Measurements from ENCODE around the gene STIMATE.

The STIMATE gene

DNA sequence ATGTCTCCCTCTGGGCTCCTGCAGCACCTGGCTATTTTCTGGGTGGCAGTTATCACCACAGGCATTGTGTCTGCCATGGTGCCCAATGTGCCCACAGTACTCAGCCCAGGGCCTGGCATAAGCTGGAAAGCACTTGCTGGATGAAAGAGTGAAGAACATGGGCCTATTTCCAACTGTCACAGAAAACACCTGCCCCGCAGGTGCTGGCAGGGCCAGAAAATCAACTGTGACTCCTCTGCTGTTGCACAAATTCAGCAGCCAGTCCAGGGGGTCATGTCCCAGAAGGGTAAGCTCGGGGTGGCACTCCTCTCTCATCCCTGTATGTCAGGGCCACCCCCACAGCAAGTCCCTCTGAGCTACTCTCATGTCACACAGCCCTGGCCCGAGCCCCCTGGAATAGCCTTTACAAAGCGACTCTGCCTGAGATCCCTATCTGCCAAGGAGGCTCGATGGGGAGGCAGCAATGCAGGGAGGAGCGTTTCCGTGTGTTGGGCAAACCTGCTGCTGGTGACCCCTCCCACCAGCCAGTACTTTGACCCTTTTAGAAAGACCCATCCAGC is 85.8 kb downstream of the STIMATE start:
- no peak for DNase-seq

DNA sequence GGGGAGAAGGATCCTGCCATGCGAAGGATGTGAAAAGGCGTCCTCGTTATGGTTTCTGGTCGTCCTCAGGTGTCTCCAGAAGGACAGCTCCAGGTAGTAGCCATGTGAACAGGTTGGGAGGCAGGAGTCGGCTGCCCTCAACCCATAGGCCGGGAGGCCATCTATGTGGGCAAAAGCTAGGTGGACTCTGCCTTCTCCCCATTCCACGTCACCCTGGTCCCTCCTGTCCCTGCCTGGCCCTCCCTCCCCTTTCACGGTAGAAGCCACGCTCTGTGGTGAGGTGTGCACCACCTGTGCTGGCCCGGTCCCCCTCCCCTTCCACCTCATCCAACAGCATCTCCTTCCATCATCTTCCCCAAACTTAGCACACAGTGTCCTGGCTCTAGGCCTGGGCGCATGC is 86.4 kb downstream of the STIMATE start:
- no peak for DNase-seq

DNA sequence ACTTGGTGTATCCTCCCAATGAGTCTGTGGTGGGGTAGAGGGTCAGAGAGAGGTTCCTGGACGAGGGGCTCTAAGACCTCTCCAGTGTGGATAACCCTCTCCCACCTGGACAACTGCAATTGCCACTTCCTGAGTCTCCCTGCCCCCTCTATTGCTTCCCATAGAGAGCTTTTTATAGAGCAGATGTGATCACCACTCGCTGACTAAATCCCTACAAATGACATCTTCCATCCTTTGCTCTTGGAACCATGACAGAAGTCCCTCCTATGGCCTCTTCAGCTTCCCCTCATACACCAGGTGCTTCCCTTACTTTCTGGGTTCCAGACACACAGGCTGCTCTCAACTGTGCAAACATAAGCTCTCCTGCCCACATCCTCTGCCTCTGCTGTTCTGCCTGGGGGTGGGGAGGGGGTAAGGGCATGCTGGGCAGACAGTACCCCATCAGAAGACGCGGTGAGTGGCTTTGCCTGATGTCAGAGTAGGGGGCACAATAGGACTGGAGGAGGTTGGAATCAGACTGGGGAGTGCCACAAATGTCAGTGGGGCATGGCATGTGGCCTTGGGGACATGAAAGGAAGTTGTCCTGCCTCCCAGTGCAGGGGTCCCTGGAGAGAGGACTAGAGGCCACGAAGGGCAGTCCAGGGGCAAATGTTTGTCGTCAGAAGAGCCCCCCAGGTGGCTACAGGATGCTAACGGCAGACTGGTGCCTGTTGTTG is 87.5 kb downstream of the STIMATE start:
- no peak for DNase-seq

DNA sequence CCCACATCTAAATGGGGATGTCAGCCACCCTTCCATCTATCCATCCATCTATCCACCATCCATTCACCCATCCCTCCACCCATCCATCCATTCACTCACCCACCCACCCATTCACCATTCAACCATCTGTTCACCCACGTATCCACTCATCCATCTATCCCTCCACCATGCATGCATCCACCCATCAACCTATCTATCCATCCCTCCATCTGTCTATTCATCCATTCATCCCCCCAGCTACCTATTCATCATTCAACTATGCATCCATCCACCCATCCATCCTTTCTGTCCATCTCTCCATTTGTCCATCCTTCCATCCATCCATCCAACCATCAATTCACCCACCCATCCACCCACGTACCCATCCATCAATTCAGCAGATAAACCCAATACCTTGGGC is 88.2 kb downstream of the STIMATE start:
- DNase-seq: no peak

DNA sequence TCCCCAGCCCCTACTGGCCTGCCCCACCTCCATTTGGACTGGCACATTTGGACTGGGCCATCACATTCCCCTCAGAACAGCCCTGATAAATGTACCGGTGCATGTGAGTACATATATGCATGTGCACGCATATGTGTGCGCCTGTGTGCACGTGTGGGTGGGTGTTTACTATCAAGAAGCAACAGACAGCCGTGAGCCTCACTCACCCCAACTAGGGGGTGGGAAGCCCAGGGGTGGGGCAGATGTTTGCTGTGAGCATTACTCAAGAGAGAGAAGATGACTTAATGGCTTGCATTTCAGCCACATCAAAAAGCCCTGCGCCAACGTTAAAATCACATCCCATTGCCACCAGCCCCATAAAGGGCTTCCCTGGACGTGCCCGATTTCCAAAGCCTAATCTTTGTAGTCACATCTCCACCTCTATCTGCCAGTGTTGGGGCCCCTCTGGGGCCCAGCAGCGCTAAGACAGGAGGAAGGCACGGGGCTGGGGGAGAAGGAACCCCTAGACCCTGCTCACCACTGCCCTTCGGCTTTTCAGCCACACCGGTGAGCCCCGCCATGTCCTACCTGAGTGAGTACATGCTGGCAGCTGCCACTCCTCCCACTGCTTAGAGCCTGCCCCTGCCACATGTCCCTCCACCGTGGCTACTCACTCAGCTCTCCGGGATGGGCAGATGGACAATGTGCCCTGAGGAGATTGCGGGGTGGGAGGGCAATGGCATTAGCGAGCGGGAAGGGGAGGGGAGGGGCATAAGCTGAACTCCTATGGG is 91.9 kb downstream of the STIMATE start:
- no peak for DNase-seq

DNA sequence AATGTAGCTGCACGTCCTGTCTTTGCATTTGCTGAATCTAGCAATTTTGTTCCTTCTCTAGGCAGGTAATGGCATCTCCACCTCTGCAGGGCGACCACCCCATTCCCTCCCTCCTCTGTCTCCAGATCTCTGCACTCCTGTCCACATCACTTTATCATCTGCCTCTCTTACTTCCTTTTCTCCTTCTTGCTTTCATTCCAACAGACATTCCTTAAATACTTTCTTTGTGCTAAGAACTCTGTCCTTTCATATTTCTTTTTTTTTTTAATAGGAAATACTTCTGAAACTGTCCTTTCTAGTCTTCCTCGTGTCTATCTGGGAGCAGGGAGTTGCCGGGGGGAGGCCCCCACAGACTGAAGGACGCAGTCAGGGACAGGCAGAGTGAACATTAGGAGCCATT is 95.5 kb downstream of the STIMATE start:
- DNase-seq: no peak

DNA sequence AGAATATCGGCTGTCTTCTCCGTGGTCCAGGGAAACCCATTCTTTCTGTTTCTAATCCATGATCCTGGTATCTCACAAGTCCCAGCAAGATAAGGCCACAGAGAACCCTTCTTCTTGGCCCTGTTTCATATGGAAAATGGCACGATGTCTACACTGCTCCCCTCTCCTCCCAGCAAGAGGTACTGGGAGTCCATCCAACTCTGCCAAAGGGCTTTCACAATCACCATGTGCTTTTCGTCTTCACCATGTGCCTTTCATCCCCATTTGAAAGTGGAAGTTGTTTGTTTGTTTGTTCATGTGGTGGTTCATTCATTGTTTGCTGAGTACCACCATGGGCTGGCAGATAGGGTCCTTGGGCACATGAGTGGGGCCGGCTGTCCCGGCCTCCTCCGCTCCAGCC is 97.3 kb downstream of the STIMATE start:
- DNase-seq: no peak

DNA sequence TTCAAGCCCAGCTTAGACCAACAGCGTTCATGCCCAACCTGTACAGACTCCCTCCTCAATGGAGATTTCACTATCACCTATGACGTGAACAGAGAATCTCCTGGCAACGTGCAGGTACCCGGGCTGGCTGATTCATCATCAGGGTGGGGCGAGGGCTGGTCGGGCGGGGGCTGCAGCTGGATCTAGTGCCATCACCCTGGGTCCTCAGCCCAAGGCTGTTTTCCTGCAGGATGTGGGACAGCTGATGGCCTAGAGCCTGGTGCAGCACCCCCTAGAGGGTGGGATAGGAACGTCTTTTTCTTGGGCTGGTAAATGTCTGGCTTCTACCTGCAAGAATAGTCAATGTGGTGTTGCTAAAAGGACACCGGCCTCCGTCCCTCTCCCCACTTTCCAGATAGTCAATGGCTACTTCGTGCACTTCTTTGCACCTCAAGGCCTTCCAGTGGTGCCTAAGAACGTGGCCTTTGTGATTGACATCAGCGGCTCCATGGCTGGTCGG is 98.3 kb downstream of the STIMATE start:
- DNase-seq: peak; percentile 7

DNA sequence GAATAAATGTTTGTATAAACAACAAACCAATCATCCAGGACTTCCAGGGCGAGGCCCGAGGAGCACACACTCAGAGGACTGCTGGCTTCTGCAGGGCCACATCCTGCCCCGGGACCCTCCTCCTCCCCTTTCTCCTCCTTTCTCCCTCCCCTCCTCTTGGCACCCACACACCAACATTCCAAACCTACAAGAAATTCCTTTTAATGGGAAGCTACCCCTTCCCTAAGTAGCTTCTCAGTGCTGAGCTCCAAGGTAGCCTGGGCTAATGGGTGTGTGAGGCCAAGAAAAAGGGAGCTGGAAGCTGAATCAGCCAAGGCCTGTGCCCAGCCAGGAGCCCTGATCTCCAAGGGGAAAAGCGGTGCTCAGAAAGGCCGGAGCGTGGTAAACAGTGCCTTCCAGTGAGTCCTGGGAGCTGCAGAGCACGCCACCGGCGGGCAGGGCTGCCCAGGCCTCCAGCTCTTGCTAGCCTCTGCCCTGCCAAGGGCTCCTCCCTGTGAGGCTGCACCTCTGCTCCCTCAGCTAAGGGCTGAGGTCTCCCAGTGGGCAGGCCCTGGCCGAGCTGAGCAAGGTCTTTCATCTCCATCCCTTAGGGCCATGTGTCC is 98.9 kb downstream of the STIMATE start:
- DNase-seq: no peak

DNA sequence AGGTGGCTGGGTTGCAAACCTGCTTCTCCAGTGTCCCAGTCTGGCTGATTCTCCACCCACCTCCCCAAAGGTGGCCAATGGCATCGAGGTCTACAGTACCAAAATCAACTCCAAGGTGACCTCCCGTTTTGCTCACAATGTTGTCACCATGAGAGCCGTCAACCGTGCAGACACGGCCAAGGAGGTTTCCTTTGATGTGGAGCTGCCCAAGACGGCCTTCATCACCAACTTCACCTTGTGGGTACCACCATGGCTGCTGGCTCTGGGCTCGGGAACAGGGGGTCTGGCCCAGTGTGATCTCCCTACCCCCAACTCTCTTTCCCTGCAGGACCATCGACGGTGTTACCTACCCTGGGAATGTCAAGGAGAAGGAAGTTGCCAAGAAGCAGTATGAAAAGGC is 100.9 kb downstream of the STIMATE start:
- DNase-seq: no peak

DNA sequence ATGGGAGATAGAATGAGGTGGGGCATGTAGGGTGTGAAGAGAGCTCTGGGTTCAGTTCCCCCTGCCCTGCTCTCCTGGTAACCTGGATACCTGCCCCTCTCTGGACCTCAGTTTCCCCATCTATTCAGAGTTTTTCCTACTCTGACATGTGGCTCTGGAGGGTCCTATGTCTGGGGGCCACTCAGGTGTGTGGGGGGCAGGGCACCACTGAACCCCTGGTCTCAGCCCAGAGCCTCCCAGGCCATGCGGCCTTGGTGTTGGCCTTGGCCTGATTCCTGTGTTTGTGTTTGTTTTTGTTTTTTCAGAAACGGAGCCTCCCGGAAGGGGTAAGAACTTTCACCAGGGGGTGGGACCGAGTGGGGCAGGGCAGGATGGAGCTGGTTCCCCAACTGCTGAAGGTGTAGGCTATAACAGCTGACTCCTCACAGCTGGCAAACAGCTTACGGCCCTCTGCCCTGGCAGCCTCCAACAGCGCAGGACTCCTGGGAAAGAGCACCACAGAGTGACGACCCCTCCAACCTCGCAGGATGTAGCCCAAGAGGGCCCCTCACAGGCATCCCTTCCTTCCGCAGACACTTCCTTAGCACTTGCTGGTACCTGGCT is 101.9 kb downstream of the STIMATE start:
- no peak for DNase-seq

DNA sequence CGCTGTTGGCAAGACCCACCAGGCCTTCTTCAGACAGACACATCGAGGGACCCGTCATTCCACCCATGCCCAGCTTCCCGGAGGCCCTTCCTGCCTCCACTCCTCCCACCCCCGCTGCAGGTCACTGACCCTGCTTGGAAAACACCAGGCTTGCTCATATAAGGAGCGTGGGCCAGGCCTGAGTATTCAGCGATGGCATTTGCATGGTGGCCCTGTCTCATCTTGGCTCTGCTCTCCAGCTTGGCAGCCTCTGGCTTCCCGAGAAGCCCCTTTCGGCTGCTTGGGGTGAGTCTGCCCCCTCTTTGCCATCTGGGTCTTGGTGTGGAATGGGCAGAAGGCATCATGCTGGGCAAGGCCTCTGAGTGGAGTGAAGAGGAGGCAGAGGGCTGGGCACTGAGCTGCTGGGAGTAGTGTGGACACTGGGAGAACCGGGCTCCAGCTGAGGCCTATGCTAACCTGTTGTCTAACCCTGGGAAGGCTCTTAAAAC is 102.7 kb downstream of the STIMATE start, which contains the start of gene ITIH3:
ITIH3 (plus strand) TSS at position 185 of the 488 bp plus-strand sequence; CDS start at position 193, 8 bp downstream.
- DNase-seq: no peak

DNA sequence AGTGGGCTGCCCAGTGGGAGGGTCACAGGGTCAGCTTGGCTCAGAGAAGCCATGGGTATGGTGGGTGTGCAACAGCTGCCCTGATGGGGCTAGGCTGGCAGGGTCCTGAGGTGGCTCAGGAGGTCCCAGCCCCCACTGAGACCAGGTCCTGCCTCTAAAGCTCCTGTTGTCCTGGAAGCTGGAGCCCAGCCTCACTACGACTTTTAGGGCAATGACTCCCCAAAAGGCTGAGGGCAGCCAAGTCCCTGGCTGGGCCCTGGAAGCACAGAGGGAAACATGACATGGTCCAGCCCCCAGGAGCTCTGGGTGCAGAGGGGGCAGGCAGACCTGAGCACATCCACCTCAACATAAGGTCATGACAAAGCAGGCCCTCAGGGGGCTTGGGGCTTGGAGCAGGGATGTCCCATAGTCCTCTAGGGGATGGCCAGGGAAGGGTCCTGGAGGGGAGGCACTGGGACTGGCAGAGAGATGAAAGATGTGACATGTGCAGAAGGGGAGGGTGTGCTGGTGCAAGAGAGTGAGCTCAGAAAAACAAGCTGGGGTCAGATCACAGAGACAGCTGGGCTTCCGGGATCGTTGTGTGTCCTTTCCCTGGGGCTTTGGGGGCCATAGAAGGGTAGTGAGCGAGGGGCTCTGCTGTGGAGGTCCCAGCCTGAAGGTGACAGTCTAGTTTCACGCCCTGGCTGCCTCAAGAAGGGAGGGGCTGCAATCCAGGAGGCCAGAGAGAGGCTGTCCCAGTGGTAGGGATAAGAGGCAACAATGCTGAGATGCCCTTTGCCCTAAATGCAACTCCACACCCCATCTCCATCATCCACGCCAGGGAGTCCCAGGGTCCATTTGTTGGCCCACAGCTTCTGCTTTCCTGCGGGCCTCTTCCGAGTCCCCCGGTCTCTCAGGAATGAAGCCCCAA is 103.4 kb downstream of the STIMATE start:
- no peak for DNase-seq

DNA sequence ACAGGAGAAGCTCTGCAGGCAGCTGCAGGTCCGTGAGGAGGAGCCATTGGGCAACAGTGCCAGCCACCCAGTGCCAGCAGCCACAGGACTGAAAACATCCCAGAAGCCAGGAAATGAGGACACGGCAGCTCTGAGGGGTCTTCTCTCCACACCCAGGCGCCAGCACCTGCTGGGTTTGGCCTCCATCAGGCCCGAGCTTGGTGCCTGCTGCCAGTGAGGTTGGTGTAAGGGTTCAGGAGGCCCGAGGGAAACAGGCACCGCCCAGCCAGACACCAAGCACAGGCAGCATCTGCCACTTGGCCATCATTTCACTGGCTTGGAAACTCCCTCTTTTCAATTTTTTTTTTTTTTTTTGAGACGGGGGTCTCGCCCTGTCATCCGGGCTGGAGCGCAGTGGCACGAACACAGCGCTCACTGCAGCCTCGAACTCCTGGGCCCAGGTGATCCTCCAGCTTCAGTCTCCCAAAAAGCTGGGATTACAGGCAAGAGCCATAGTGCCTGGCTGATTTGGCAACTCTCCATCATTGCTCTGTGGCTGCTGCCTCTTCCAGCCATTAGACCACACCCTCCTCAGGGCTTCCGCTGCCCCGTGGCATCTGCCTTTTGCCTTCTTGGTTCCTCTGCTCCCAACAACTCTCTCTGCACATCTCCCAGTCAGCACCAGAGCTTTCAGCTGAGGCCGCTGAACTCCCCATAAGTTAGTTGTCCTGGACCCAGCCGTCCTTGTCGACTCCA is 104.2 kb downstream of the STIMATE start:
- no peak for DNase-seq

DNA sequence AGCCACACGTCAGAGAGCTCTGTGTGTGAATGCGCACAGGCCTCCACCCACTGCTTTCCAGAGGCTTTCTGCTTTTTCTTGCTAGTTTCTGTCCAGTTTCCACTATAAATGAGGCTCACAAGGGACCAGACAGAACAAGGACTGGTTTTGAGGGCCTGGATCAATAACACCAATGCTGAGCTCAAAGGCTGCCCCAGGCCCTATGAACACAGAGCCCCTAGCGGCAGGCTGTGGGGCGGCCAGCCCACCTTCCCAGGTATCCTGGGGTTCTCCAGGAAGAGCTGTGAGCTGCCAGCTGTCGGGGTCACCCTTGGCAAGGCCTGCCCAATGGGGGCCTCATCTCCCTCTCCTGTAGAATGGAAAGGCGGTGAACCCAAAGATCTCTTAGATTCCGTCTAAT is 104.9 kb downstream of the STIMATE start:
- DNase-seq: no peak

DNA sequence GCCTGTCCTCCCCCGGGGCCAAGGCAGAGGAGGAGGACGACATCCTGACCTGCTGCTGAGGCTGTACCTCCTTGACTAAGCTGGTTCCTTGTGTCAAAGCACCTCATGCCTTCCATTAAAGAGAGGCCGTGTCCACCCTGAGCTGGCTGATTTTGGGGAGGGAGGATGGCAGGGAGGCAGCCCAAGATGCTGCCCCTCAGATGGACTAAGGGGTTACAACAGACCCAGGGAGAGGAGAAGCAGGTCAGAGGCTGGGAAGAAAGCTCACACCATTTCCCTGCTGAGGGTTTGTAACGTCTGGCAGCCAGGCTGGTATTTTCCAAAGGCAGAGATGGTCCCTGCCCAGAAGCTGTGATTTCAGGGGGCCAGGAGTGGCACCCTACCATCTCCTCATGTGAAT is 105.4 kb downstream of the STIMATE start:
- no peak for DNase-seq

DNA sequence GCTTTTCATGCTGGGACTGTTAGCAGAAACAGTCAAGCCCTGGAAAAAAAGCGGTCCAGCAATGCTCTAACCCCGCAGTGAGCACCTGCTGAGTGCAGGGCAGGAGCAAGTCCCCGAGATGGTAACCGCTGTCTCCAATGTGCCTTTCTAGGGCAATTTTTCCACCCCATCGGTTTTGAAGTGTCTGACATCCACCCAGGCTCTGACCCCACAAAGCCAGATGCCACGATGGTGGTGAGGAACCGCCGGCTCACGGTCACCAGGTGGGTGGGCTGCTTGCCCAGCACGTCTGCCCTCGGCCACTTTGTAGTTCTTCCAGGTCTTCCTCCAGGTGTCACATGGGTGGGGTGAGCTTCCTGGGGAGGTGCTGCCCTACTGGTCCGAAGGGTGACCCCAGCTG is 106.0 kb downstream of the STIMATE start:
- DNase-seq: no peak

DNA sequence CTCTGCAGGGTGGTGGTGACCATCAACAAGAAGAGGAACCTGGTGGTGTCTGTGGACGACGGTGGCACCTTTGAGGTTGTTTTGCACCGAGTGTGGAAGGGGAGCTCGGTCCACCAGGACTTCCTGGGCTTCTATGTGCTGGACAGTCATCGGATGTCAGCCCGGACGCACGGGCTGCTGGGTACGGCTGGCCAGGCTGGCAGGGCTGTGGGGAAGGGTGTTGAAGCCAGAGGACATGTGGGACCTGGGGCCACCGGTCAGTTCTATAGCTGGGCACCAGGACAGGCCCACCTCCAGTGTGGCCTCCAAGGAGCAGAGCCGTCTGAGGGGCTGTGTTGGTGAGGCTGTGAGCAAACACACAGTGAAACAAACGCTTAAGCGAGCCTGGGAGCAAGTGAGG is 106.6 kb downstream of the STIMATE start:
- no peak for DNase-seq

DNA sequence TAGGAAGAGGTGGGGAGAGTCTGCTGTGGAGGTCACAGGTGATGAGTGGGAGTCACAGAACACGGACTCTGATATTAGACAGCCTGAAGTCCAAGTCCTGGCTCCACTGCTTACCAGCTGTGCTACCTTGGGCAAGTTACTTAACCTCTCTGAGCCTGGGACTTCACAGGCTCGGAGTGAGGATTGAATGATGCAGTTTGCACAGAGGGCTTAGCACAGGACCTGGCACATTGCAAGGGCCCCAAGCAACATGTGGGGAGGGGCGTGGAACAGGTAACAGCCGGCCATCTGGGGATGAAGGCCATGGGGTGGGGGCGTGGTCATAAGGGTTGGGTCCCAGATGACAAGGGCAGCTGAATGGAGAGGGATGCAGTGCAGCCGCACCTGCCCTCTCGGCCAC is 107.0 kb downstream of the STIMATE start:
- no peak for DNase-seq

DNA sequence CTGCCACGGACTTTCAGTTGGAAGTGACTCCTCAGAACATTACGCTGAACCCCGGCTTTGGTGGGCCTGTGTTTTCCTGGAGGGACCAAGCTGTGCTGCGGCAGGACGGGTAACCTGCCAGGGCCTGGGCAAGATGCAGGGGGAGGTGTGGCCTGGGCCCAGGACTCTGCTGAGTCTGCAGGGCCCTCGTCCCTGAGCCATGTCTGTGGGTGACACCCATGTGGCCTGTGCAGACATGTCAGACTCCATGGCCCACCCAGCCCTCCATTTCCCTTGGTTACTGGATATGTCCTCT is 107.7 kb downstream of the STIMATE start:
- DNase-seq: no peak
